CD14-positive monocyte (primary cell): ENCODE measurements around the gene ZPLD1. TPM values are rescaled to one million over a fixed set of nuclear protein-coding genes. Genes with fewer than 3 reads are reported as not detected.

ENCODE experiments used
- DNase-seq, 3 donors: peaks; one replicate each; pipeline ENCODE4 v3.0.0-alpha.2; 2011 to 2022
- H2AFZ ChIP-seq: 2 replicates; pipeline ENCODE4 v1.6.0; 2012; ENCODE audit warnings: mild to moderate bottlenecking, low read depth, low read length, inconsistent platforms; ENCODE audit not compliant: insufficient read depth, poor library complexity, severe bottlenecking
- H3K27ac ChIP-seq, 2 donors: 1 replicate in 1 of 2; 2 replicates in 1 of 2; pipeline ENCODE4 v1.5.1; 2012 to 2013; ENCODE audit warnings: low read length in 2 of 2, control low read depth in 1 of 2, inconsistent platforms in 1 of 2, low read depth in 1 of 2, mild to moderate bottlenecking in 1 of 2
- H3K27me3 ChIP-seq, 2 donors: one replicate each; pipeline versions ENCODE4 v1.6.0 to v1.6.1; 2011 to 2013; ENCODE audit warnings: low read length in 2 of 2; ENCODE audit not compliant: control insufficient read depth in 2 of 2, insufficient read depth in 2 of 2
- H3K36me3 ChIP-seq, 2 donors: replicated peaks in 1 of 2; 1 replicate in 1 of 2; 2 replicates in 1 of 2; pipeline versions ENCODE4 v1.5.1 to v1.6.1; 2012 to 2013; ENCODE audit warnings: low read length in 2 of 2, control low read depth in 1 of 2, inconsistent platforms in 1 of 2, mild to moderate bottlenecking in 1 of 2; ENCODE audit not compliant: insufficient read depth in 2 of 2, control insufficient read depth in 1 of 2
- H3K4me1 ChIP-seq, 2 donors: 1 replicate in 1 of 2; 2 replicates in 1 of 2; pipeline versions ENCODE4 v1.5.1 to v1.6.1; 2012 to 2013; ENCODE audit warnings: low read length in 2 of 2, control low read depth in 1 of 2, inconsistent platforms in 1 of 2, mild to moderate bottlenecking in 1 of 2, moderate library complexity in 1 of 2; ENCODE audit not compliant: insufficient read depth in 2 of 2, control insufficient read depth in 1 of 2
- H3K4me2 ChIP-seq: replicated peaks from 2 replicates; pipeline ENCODE3; 2012; ENCODE audit warnings: low read length, moderate library complexity, mild to moderate bottlenecking; ENCODE audit not compliant: poor library complexity, severe bottlenecking; ENCODE audit errors: extremely low read depth
- H3K4me3 ChIP-seq, 3 experiments: fragments of 200-600 bp in 1 of 3; sonication (generic) in 1 of 3; replicated peaks in 1 of 3; 1 replicate in 2 of 3; 2 replicates in 1 of 3; pipeline ENCODE4 v1.5.1; 2011 to 2013; ENCODE audit warnings: low read length in 3 of 3, mild to moderate bottlenecking in 3 of 3, control low read depth in 2 of 3, low read depth in 2 of 3, inconsistent platforms in 1 of 3, moderate library complexity in 1 of 3
- H3K79me2 ChIP-seq: 2 replicates; pipeline ENCODE4 v1.6.0; 2012; ENCODE audit warnings: mild to moderate bottlenecking, control low read depth, inconsistent platforms, low read length, moderate library complexity; ENCODE audit not compliant: insufficient read depth
- H3K9ac ChIP-seq: 2 replicates; pipeline ENCODE4 v1.6.0; 2017; ENCODE audit warnings: low read length, mild to moderate bottlenecking; ENCODE audit not compliant: insufficient read depth, poor library complexity, severe bottlenecking
- H3K9me3 ChIP-seq, 2 donors: replicated peaks in 1 of 2; 1 replicate in 1 of 2; 2 replicates in 1 of 2; pipeline versions ENCODE4 v1.5.1 to v1.6.1; 2012 to 2013; ENCODE audit warnings: low read length in 2 of 2, control low read depth in 1 of 2; ENCODE audit not compliant: control insufficient read depth in 1 of 2, insufficient read depth in 1 of 2
- H4K20me1 ChIP-seq: 2 replicates; pipeline ENCODE4 v1.6.0; 2012; ENCODE audit warnings: mild to moderate bottlenecking, low read length, control low read depth, moderate library complexity; ENCODE audit not compliant: insufficient read depth
- H3K27ac Mint-ChIP-seq, 7 donors: one replicate each; pipeline ENCODE4 v1.8.0; 2020; ENCODE audit warnings: mild to moderate bottlenecking in 7 of 7, mixed read lengths in 7 of 7, moderate library complexity in 6 of 7, inconsistent platforms in 2 of 7
- H3K27me3 Mint-ChIP-seq, 3 donors: one replicate each; pipeline ENCODE4 v1.8.0; 2021 to 2022; ENCODE audit warnings: low read depth in 3 of 3, mild to moderate bottlenecking in 3 of 3, mixed read lengths in 3 of 3, moderate library complexity in 3 of 3, inconsistent platforms in 1 of 3
- H3K36me3 Mint-ChIP-seq, 2 donors: one replicate each; pipeline ENCODE4 v1.8.0; 2020; ENCODE audit warnings: mixed read lengths in 2 of 2, inconsistent platforms in 1 of 2, mild to moderate bottlenecking in 1 of 2
- H3K4me1 Mint-ChIP-seq: one replicate; pipeline ENCODE4 v1.8.0; 2020; ENCODE audit warnings: mild to moderate bottlenecking, mixed read lengths
- H3K4me3 Mint-ChIP-seq, 2 donors: one replicate each; pipeline ENCODE4 v1.8.0; 2020; ENCODE audit warnings: mild to moderate bottlenecking in 2 of 2, mixed read lengths in 2 of 2, moderate library complexity in 1 of 2
- H3K9me3 Mint-ChIP-seq, 7 donors: one replicate each; pipeline ENCODE4 v1.8.0; 2020 to 2022; ENCODE audit warnings: mixed read lengths in 7 of 7, mild to moderate bottlenecking in 6 of 7, moderate library complexity in 6 of 7, inconsistent platforms in 2 of 7
- CTCF ChIP-seq: fragments of 200-600 bp; IDR thresholded peaks from one replicate; pipeline ENCODE4 v1.8.0; 2022; ENCODE audit warnings: antibody characterized with exemption, mild to moderate bottlenecking
- WGBS: methylation state at CpG from one replicate; pipeline ENCODE4 v1.1.5; 2013; ENCODE audit warnings: missing lambda C conversion rate; ENCODE audit not compliant: insufficient coverage; 5-methylcytosine and 5-hydroxymethylcytosine counted together
- intact Hi-C, 2 donors: fragments of 100-400 bp; cut with micrococcal nuclease; formaldehyde crosslinking; loops; one replicate each; pipeline versions ENCODE4 v1.15.0 to v1.15.1; 2023
- polyA plus RNA-seq, 3 donors: library from polyadenylated mRNA; depleted of rRNA in 1 of 3; unstranded in 2 of 3; stranded (reverse) in 1 of 3; fragments of 300-500 nt in 2 of 3; fragments of >200 nt in 1 of 3; fragmentation: Illumina TruSeq in 2 of 3; gene quantifications; 1 replicate in 2 of 3; 2 replicates in 1 of 3; pipeline ENCODE4 v1.2.3, GENCODE V29; 2012 to 2021

Gene ZPLD1
- polyA plus RNA-seq, 3 donors = not detected

GRCh38 chr3:102454181-102454580 lies 19.4 kb downstream of the ZPLD1 start:
- TF ChIP-seq CTCF = no peak
- 91% methylated on average over 1 of the region's 3 CpGs for WGBS
- no peak overlapping the region for H3K27ac ChIP-seq
- H4K20me1 ChIP-seq = no peaks in the 10 kb centered on the region
- no peaks in the 10 kb centered on the region for H3K27me3 ChIP-seq
- Mint-ChIP-seq H3K27me3 (peaks cover 0 to 5% (median 1%) of the 10 kb centered on the region in 3 donors), H3K36me3 (no peaks in the 10 kb centered on the region), H3K9me3 (peaks cover 0 to 3% (median 0%) of the 10 kb centered on the region in 7 donors), H3K4me1 (no peaks in the 10 kb centered on the region), H3K4me3 (no peak overlapping the region), H3K27ac (no peak overlapping the region)
- no peaks in the 10 kb centered on the region for H3K9me3 ChIP-seq
- no peaks in the 10 kb centered on the region for H3K79me2 ChIP-seq
- DNase-seq = no peak
- H3K4me3 ChIP-seq = no peak overlapping the region
- no peaks in the 10 kb centered on the region for H3K36me3 ChIP-seq
- intact Hi-C loops = no loop called here
- no peak overlapping the region for H2AFZ ChIP-seq
- no peak overlapping the region for H3K9ac ChIP-seq
- no peak overlapping the region for H3K4me2 ChIP-seq
- H3K4me1 ChIP-seq = no peaks in the 10 kb centered on the region

GRCh38 chr3:102457644-102458043 lies 22.8 kb downstream of the ZPLD1 start:
- Histone ChIP-seq H3K4me3 (no peak overlapping the region), H2AFZ (no peak overlapping the region), H3K4me1 (no peaks in the 10 kb centered on the region), H3K36me3 (no peaks in the 10 kb centered on the region), H3K79me2 (no peaks in the 10 kb centered on the region), H3K27ac (no peak overlapping the region), H3K4me2 (no peak overlapping the region), H3K27me3 (no peaks in the 10 kb centered on the region), H4K20me1 (no peaks in the 10 kb centered on the region), H3K9me3 (no peaks in the 10 kb centered on the region), H3K9ac (no peak overlapping the region)
- DNase-seq = no peak
- Mint-ChIP-seq H3K36me3 (no peaks in the 10 kb centered on the region), H3K27me3 (peaks cover 0 to 3% (median 3%) of the 10 kb centered on the region in 3 donors), H3K9me3 (peaks cover 0 to 3% (median 0%) of the 10 kb centered on the region in 7 donors), H3K4me1 (no peaks in the 10 kb centered on the region), H3K27ac (no peak overlapping the region), H3K4me3 (no peak overlapping the region)
- WGBS = no CpG with 5 or more reads among the region's 2 CpGs
- intact Hi-C loops = no loop called here
- TF ChIP-seq CTCF = no peak
